BE2C (cell line): ENCODE data around the gene TBC1D5.

Experiments
- DNase-seq: peaks from one replicate; pipeline ENCODE4 v3.0.0-alpha.2; 2020
- H3K27me3 ChIP-seq: fragments of 250-450 bp; sonication (Bioruptor Pico); 2 replicates; pipeline ENCODE4 v1.5.1; 2020; ENCODE audit warnings: mild to moderate bottlenecking
- H3K36me3 ChIP-seq: fragments of 250-450 bp; sonication (Bioruptor Pico); 2 replicates; pipeline ENCODE4 v1.5.1; 2020; ENCODE audit warnings: mild to moderate bottlenecking
- H3K4me1 ChIP-seq: fragments of 250-450 bp; sonication (Bioruptor Pico); 2 replicates; pipeline ENCODE4 v1.5.1; 2020
- H3K4me3 ChIP-seq: 2 replicates; pipeline ENCODE4 v1.5.1; 2011; ENCODE audit warnings: low read depth, low read length
- H3K9me3 ChIP-seq: fragments of 250-450 bp; sonication (Bioruptor Pico); 2 replicates; pipeline ENCODE4 v1.5.1; 2020
- CTCF ChIP-seq: IDR thresholded peaks from 2 replicates; pipeline ENCODE4 v1.5.1; 2012; ENCODE audit warnings: mild to moderate bottlenecking, low read depth, low read length

Gene TBC1D5

GRCh38 chr3:17301271-17301670 lies 441.2 kb downstream of the TBC1D5 start:
- TF ChIP-seq CTCF = no peak
- H3K36me3 ChIP-seq = no peaks in the 10 kb centered on the region
- no peak for DNase-seq
- no peaks in the 10 kb centered on the region for H3K4me1 ChIP-seq
- no peaks in the 10 kb centered on the region for H3K27me3 ChIP-seq
- no peak overlapping the region for H3K4me3 ChIP-seq
- H3K9me3 ChIP-seq = no peaks in the 10 kb centered on the region

GRCh38 chr3:17300441-17300840 lies 442.0 kb downstream of the TBC1D5 start:
- Histone ChIP-seq H3K9me3 (no peaks in the 10 kb centered on the region), H3K4me3 (no peak overlapping the region), H3K27me3 (no peaks in the 10 kb centered on the region), H3K4me1 (no peaks in the 10 kb centered on the region), H3K36me3 (no peaks in the 10 kb centered on the region)
- no peak for TF ChIP-seq CTCF
- no peak for DNase-seq

GRCh38 chr3:17298038-17298437 lies 444.4 kb downstream of the TBC1D5 start:
- Histone ChIP-seq H3K27me3 (no peaks in the 10 kb centered on the region), H3K4me1 (no peaks in the 10 kb centered on the region), H3K9me3 (no peaks in the 10 kb centered on the region), H3K4me3 (no peak overlapping the region), H3K36me3 (no peaks in the 10 kb centered on the region)
- no peak for DNase-seq
- no peak for TF ChIP-seq CTCF

DNA sequence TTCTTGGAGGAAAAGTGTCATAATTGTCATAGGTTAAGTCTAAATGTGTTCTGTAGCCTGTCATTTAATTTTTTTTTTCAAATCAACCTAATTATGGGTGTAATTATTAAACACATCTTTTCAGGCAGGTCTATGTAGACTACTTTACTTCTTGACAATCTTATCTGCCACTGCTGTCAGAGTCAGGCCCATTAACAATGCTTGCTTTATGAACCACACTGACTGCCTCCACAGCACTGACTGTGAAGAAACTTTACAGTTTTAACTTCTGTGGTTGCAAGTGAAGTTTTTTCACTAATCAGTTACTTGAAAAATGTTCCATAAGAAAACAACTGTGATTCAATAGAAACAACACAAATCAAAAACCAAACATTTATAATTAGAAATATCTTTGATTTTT lies 449.9 kb downstream of the TBC1D5 start:
- no peak overlapping the region for H3K4me3 ChIP-seq
- no peaks in the 10 kb centered on the region for H3K36me3 ChIP-seq
- TF ChIP-seq CTCF = no peak
- no peaks in the 10 kb centered on the region for H3K4me1 ChIP-seq
- no peak for DNase-seq
- no peaks in the 10 kb centered on the region for H3K27me3 ChIP-seq
- H3K9me3 ChIP-seq = no peaks in the 10 kb centered on the region

- no peak overlapping the region for H3K4me3 ChIP-seq
- H3K4me1 ChIP-seq = no peaks in the 10 kb centered on the region
- H3K9me3 ChIP-seq = no peaks in the 10 kb centered on the region
- DNase-seq = no peak
- TF ChIP-seq CTCF = no peak
- no peaks in the 10 kb centered on the region for H3K36me3 ChIP-seq
- no peaks in the 10 kb centered on the region for H3K27me3 ChIP-seq
Observed at GRCh38 chr3:17290894-17291293, 451.5 kb downstream of the TBC1D5 start.

DNA sequence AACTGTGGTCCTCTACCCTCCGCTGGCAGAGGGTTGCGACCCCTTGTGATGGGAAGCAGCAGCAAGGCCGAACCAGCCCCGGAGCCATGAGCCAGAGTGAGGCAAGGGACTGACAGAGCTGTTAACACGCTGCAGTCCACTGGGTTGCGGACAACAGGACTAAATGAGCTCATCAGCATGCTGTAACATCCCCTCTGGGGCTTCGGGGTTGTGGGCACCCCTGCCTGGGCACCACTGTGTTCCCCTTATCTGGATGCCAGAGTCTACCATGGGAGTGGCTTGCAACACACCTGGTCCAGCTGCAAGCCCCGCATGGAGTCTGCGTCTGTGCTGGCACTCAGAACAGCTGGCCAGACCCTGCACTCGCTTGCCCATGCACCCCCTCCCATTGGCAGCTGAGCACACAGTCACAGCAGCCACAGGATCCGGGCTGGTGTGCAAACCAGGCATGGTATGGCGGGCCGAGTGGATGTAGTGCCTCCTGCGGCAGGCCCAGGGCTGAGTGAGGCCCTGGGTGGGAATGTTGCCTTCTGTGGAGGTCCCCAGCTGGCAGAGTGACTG lies 453.5 kb downstream of the TBC1D5 start:
- Histone ChIP-seq H3K36me3 (no peaks in the 10 kb centered on the region), H3K27me3 (no peaks in the 10 kb centered on the region), H3K9me3 (no peaks in the 10 kb centered on the region), H3K4me3 (no peak overlapping the region), H3K4me1 (no peaks in the 10 kb centered on the region)
- DNase-seq = no peak
- no peak for TF ChIP-seq CTCF
